GM18907 (cell line): ENCODE results near the gene CELSR1.

Experiments
- ATAC-seq: cut with Tn5 transposase; IDR thresholded peaks from one replicate; pipeline ENCODE4 v1.9.1; 2021; ENCODE audit warnings: mild to moderate bottlenecking, moderate library complexity; ENCODE audit not compliant: unreplicated experiment

CELSR1 gene

DNA sequence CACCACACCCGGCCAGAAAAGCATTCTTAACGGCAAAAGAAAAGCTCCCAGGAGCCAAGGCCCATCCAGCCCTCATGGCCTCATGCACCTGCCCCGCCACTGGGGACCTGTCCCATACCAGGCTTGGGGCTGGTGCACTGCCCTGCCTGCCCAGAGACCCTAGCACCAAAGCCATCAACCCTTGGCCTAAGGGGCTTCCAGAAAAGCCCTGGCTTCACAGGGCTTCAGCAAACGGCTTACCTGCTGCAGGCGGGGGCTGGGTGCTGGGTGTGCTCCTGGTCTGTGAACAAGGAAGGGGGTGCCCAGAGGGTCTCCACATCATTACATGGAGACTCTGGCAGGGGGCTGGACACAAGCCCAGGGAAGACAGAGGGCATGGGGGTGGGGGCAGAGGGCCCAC, 89.5 kb downstream of the CELSR1 start:
- no peak for ATAC-seq

DNA sequence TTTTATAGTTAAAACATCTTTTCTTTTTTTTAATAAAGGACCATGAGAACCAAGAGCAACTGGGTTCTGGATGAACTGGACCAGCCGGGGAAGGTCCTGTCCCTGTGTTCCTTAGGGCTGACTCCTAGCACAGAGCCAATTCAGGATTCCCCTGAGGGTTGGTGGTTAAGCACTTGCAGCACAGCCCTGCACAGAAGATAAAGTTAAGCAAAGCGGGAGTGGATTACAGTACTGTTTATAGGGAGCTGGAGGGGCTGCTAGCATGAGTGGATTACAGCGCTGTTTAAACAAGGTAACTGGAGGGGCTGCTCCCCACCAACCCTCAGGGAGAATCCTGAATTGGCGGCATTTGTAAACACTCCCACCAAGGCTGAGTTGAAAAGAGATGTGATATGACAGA, 90.6 kb downstream of the CELSR1 start:
- ATAC-seq: no peak

DNA sequence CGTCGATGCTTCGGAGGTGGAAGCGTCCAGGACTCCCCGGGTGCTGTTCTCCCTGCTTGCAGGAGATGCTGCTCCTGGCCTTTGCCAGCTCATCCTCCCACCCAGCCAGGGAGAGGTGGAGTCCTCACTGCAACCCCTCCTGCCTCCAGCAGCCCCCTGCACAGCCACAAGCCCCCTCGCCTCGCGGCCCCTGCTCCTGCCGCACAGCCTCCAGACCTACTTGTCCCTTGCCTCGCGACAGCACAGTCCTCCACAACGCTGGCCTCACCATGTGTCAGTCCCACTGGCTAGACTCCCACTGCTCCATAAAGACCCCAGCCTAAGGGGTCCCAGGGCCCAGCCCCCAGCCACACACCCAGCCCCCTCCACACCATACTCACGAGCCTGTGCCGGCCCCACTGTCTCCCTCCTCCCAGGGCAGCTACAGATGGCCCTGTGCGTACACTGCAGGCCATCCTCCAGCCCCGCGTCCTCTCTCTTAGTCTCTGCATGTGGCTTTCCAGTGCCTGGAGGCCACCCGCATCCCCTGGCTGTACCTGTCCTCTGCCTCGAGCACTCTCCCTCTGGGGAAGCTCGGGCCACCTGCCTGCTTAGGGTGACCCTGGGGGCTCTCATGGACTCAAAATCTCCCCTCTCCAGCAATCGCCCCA, 91.5 kb downstream of the CELSR1 start:
- no peak for ATAC-seq

DNA sequence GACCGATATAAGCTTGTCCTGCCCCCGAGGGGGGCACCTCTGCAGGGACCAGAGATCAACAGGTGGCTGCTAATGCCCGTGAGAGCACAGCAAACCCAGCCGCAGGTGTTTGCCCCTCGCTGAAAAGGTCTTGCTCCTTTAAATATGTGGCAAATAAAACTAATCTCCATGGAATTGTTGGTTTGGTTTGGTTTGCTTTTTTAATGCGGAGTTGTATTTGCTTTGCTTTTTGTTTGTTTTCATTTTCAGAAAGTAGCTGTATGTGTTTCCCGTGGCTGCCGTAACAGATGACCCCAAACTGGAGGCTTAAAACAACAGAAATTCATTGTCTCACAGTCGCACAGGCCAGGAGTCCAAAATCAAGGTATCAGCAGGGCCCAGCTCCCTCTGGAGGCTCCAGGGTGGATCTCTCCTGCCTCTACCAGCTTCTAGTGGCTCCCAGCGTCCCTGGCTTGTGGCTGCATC, 93.0 kb downstream of the CELSR1 start:
- no peak for ATAC-seq

- no peak for ATAC-seq
Observed at GRCh38 chr22:46443850-46444389, 93.5 kb downstream of the CELSR1 start.

DNA sequence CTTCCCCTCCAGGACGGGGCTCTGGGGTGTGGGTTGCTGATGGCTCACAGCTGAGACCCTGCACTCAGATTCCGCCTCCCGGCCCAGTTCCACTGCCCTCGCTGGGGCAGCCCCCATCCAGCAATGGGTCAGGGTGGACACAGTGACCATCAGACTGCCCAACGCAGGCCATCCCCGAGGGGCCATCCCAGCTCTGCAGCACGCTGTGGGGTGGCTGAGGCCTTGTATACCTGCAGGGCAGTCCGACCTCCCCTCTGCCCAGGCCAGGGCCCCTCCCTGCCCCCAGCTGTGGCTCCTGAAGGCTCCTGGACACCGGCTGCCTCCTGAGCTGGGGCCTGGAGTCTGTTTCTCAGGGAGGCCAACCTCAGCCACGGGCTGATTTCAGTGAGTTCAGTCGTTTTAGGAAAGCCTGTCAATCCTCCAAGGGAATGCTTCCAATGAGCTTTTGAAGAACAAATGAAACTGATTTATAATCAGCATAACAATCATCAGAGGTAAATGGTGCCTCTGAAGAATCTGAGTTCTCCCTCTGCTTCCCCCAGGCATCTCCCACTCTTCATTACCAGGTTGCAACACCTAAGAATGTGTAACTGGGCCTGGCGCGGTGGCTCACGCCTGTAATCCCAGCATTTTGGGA, 95.1 kb downstream of the CELSR1 start:
- ATAC-seq: no peak

- ATAC-seq: no peak
Observed at GRCh38 chr22:46439576-46440465, 97.6 kb downstream of the CELSR1 start.

GRCh38 chr22:46439111-46439510, 98.3 kb downstream of the CELSR1 start:
- no peak for ATAC-seq

- ATAC-seq: no peak
Observed at GRCh38 chr22:46437671-46438440, 99.6 kb downstream of the CELSR1 start.

GRCh38 chr22:46436595-46437175, 100.7 kb downstream of the CELSR1 start:
- no peak for ATAC-seq

GRCh38 chr22:46433318-46433717, 104.1 kb downstream of the CELSR1 start:
- ATAC-seq: no peak

DNA sequence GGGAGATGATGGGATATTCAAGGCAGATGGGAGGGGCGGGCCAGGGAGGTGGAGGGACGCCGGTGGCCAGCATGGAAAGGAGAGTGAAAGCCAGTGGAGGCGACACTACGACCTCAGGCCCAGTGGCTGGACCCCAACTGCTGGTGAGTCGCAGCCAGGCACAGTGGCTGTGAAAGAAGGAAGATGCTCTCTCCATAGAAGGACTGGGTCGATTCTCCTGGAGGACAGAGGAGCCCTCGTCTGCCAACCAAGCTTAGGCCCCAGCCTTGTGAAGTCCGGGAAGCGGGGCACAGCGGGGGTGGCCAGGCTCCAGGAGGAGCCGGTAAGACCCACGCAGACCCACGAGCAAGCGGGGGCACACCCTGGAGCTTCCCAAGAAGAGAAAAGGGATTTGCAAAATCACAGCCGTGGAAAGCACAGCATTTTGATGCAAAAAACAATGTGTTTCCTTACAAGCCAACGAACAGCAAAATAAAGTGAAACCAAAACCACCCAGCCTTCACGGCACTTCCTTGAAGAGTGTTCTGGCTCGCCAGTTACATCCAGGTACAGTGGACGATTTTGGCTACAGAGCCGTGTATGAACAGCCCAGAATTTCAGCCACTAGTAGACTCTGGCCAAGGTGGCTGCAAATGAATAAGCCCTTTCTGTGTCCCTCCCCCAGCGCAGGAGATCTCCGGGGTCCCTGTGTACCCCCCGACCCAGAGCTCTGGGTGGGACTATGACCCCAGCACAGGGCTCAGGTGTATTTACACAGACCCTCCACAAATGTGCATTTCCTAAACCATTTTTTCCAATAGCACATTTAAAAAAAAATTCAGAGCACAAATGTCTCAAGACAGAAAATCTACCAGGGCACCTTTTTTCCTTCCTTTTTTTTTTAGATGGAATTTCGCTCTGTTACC, 105.0 kb downstream of the CELSR1 start:
- ATAC-seq: no peak

- ATAC-seq: no peak
Observed at GRCh38 chr22:46430961-46431838, 106.2 kb downstream of the CELSR1 start.

DNA sequence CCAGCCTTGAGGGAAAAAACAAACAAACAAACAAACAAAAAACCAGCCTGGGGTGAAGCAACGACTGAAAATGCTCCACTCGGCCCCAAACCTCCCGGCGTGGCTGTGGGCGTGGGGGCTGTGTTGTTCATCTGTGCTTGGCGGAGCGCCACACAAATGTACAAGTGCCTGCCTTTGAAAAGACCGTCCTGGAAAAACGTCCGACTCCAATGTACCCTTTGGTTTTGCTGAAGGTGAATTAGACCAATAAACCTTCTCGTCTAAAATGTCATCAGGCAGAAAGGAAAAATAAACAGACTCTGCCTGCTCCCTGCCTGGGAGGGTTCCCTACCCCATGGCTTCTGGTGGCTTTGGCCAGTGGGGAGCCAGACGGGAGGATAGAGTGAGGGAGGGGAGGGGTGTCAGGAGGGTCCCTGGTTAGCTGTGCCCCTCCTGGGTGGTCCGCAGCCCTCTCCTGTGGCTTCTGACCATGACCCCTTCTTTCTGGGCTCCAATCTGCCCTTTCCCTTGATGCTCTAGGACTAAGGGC, 108.0 kb downstream of the CELSR1 start:
- ATAC-seq: no peak

DNA sequence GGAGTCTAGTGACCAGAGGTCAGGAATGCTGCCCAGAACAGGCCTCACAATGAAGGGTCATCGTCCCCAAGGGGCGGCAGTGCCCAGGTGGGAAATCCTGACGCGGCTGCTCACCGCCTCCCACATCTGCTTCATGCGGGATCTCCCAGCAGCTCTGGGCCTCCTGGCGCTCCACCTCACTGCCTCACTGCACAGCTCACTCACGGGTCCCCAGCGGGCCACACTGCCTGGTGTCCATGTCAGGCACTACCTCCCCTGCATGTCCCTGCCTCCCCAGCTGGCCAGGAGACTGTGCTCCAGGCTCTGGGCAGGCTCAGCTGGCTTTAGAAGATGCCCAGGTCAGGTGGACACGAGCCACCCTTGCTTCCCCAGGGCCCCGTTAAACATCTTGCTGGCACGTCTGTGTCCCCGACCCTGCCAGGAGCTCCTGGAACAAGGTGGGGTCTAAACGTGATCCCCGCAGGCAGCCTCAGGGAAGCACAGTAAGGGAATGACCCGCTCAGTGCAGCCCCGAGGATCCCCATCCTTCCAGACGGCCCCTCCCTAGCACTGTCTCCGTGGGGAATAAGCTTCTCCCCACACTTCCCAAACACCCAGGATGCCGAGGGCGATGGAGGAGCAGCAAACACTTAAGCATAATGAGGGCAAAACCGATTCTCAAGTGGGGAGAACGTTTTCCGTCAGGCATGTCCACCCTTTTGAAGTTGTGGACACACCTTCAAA, 108.7 kb downstream of the CELSR1 start:
- ATAC-seq: no peak

GRCh38 chr22:46428171-46428570, 109.2 kb downstream of the CELSR1 start:
- no peak for ATAC-seq

DNA sequence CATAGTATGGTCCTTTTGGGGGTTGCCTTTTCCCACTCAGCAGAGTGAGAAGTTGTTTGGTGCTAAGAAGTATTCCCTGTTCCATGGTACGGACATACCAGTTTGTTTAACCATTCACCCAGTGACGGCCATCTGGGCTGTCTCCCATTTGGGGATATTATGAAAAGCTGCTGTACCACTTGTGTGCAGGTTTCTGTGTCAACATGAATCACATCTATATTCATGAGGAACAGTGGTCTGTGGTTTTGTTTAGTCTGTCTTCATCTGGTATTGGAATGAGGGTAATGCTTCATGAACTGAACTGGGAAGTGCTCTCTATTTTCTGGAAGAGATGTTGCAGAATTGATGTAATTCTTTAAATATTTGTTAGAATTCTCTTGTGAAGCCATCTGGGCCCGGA, 112.4 kb downstream of the CELSR1 start:
- ATAC-seq: no peak
